Measurements from ENCODE around the gene SFXN5. TPM values are rescaled to one million over a fixed set of nuclear protein-coding genes. Genes with fewer than 3 reads are reported as not detected.
"Not testable (repeated sequence)": the region's sequence is repeated elsewhere in the genome, so short reads cannot be mapped to it uniquely, and the experiment has no call there.

SFXN5 gene
- polyA plus RNA-seq, 3 donors, result 5.9 to 28.6 (median 9.5) TPM

DNA sequence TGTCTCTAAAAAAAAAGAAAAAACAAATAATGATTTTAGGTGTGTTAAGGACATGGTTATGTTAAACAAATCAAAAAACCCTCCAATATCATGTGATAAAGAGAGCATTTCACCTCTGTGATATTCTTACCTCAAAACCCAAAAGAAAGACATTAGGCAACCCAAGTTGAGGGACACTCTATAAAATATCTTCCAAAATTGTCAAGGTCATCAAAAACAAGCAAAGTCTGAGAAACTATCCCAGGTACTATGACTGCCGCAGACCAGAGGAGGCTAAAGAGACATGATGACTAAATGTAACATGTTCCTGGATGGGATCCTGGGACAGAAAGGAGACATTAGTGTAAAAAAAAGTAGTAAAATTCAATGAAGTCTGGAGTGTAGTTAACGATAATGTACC is 4.5 kb downstream of the SFXN5 start:
- Mint-ChIP-seq H3K27me3 (ENCODE audit: low read depth in 3 of 3) (no peaks in the 10 kb centered on the region), H3K4me3 (no peak overlapping the region), H3K9me3 (peaks cover 0 to under 1% (median 0%) of the 10 kb centered on the region in 7 donors), H3K4me1 (peaks cover 74% of the 10 kb centered on the region), H3K36me3 (peaks cover 30 to 56% of the 10 kb centered on the region in 2 donors), H3K27ac (peak overlapping the region in 1 of 7 donors; percentile 32)
- TF ChIP-seq CTCF (IDR thresholded peaks at IDR 0.05), result no peak
- Histone ChIP-seq H3K27me3 (ENCODE audit: control insufficient read depth in 2 of 2, insufficient read depth in 2 of 2, low read length in 2 of 2) (no peaks in the 10 kb centered on the region), H3K4me3 (replicated peaks in 1 of 3; ENCODE audit: low read depth in 2 of 3, low read length in 3 of 3) (no peak overlapping the region), H3K27ac (ENCODE audit: low read depth in 1 of 2, low read length in 2 of 2) (no peak overlapping the region), H3K36me3 (replicated peaks in 1 of 2; ENCODE audit: control insufficient read depth in 1 of 2, insufficient read depth in 2 of 2, low read length in 2 of 2) (peaks cover 0 to 21% of the 10 kb centered on the region in 2 donors), H3K4me1 (ENCODE audit: control insufficient read depth in 1 of 2, insufficient read depth in 2 of 2, low read length in 2 of 2) (peaks cover 23 to 40% of the 10 kb centered on the region in 2 donors), H3K9me3 (replicated peaks in 1 of 2; ENCODE audit: control insufficient read depth in 1 of 2, insufficient read depth in 1 of 2, low read length in 2 of 2) (no peaks in the 10 kb centered on the region), H3K79me2 (ENCODE audit: insufficient read depth, low read length) (peaks cover 90% of the 10 kb centered on the region), H2AFZ (ENCODE audit: insufficient read depth, low read depth, low read length, poor library complexity, severe bottlenecking) (no peak overlapping the region), H4K20me1 (ENCODE audit: insufficient read depth, low read length) (peaks cover 80% of the 10 kb centered on the region), H3K9ac (ENCODE audit: insufficient read depth, low read length, poor library complexity, severe bottlenecking) (no peak overlapping the region), H3K4me2 (replicated peaks; ENCODE audit: extremely low read depth, low read length, poor library complexity, severe bottlenecking) (no peak overlapping the region)
- WGBS (ENCODE audit: insufficient coverage), result no CpG with 5 or more reads among the region's 2 CpGs
- intact Hi-C loops (cut with micrococcal nuclease), result loop anchor here in 1 of 2 donors (5.0 kb wide), 1 partner anchor 35 kb away; no protein-coding TSS in a partner anchor
- no peak for DNase-seq

DNA sequence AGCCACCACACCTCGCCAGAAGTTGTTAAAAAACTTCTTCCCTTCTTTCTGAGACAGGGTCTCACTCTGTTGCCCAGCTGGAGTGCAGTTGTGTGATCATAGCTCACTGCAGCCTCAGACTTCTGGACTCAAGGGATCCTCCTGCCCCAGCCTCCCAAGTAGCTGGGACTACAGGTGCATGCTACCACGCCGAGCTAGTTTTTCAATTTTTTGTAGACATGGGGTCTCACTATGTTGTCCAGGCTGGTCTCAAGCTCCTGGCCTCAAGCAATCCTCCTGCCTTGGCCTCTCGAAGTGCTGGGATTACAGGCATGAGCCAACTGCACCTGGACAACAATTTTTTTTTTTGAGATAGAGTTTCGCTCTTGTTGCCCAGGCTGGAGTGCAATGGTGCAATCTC is 6.4 kb downstream of the SFXN5 start:
- peaks cover 0 to 28% of the 10 kb centered on the region in 2 donors for H3K36me3 ChIP-seq (replicated peaks in 1 of 2; ENCODE audit: control insufficient read depth in 1 of 2, insufficient read depth in 2 of 2, low read length in 2 of 2)
- Mint-ChIP-seq H3K27ac (peak overlapping the region in 2 of 7 donors; percentile 43 to 58), H3K36me3 (peaks cover 36 to 62% of the 10 kb centered on the region in 2 donors), H3K4me1 (peaks cover 68% of the 10 kb centered on the region)
- not testable (repeated sequence) for H3K4me3 ChIP-seq (replicated peaks in 1 of 3; ENCODE audit: low read depth in 2 of 3, low read length in 3 of 3); DNase-seq; H2AFZ ChIP-seq (ENCODE audit: insufficient read depth, low read depth, low read length, poor library complexity, severe bottlenecking); H3K27me3 ChIP-seq (ENCODE audit: control insufficient read depth in 2 of 2, insufficient read depth in 2 of 2, low read length in 2 of 2); H3K9me3 Mint-ChIP-seq; H3K4me2 ChIP-seq (replicated peaks; ENCODE audit: extremely low read depth, low read length, poor library complexity, severe bottlenecking); H3K9me3 ChIP-seq (replicated peaks in 1 of 2; ENCODE audit: control insufficient read depth in 1 of 2, insufficient read depth in 1 of 2, low read length in 2 of 2); H3K4me3 Mint-ChIP-seq; H3K27ac ChIP-seq (ENCODE audit: low read depth in 1 of 2, low read length in 2 of 2); H3K9ac ChIP-seq (ENCODE audit: insufficient read depth, low read length, poor library complexity, severe bottlenecking); H3K27me3 Mint-ChIP-seq (ENCODE audit: low read depth in 3 of 3)
- intact Hi-C loops (cut with micrococcal nuclease), result loop anchor here in 1 of 2 donors (5.0 kb wide), 1 partner anchor 33 kb away; no protein-coding TSS in a partner anchor
- peaks cover 95% of the 10 kb centered on the region for H3K79me2 ChIP-seq (ENCODE audit: insufficient read depth, low read length)
- peaks cover 19 to 34% of the 10 kb centered on the region in 2 donors for H3K4me1 ChIP-seq (ENCODE audit: control insufficient read depth in 1 of 2, insufficient read depth in 2 of 2, low read length in 2 of 2)
- peaks cover 90% of the 10 kb centered on the region for H4K20me1 ChIP-seq (ENCODE audit: insufficient read depth, low read length)
- WGBS (ENCODE audit: insufficient coverage), result 98% methylated on average over 5 of the region's 5 CpGs
